NB4 (cell line): ENCODE measurements around the gene WTAP.

Experiments used
- DNase-seq: peaks from one replicate; pipeline ENCODE4 v3.0.0; 2010; ENCODE audit warnings: low read depth
- H3K4me3 ChIP-seq: one replicate; pipeline ENCODE4 v1.5.1; 2011; ENCODE audit warnings: mild to moderate bottlenecking, low read depth, low read length, moderate library complexity
- MYC ChIP-seq: IDR thresholded peaks from 2 replicates; pipeline ENCODE4 v1.6.1; 2011; ENCODE audit warnings: low read depth, low read length
- POLR2A ChIP-seq: IDR thresholded peaks from 2 replicates; pipeline ENCODE4 v1.6.1; 2011; ENCODE audit warnings: mild to moderate bottlenecking; ENCODE audit not compliant: insufficient read length; ENCODE audit errors: extremely low read depth
- TF ChIP-seq, protein P1 (sequence below): IDR thresholded peaks from 2 replicates; pipeline ENCODE4 v1.6.1; 2011; ENCODE audit warnings: low read depth, low read length
- TF ChIP-seq, protein P2 (sequence below): IDR thresholded peaks from one replicate; pipeline ENCODE4 v1.5.1; 2012; ENCODE audit warnings: low read depth, low read length

Gene WTAP

DNA sequence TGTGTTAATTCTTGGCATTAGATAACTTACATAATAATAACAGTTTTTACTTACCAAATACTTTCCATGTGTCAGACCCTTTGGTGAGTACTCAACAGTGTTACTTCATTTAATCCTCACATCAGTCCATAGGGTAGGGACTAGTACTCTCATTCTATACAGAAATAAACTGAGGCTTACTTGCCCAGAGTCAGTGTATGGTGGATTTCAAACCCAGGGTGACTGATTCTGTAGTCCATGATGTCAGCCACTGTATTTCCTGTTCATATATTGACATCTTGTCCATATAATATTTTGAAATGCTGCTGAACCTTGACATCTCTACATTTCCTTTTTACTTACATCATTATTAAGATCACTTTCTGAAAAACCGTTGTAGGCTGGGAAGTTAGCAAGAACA lies 70.2 kb downstream of the WTAP start:
- TF ChIP-seq, protein P1, sequence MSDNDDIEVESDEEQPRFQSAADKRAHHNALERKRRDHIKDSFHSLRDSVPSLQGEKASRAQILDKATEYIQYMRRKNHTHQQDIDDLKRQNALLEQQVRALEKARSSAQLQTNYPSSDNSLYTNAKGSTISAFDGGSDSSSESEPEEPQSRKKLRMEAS, result no peak
- TF ChIP-seq POLR2A, result no peak
- TF ChIP-seq, protein P2, sequence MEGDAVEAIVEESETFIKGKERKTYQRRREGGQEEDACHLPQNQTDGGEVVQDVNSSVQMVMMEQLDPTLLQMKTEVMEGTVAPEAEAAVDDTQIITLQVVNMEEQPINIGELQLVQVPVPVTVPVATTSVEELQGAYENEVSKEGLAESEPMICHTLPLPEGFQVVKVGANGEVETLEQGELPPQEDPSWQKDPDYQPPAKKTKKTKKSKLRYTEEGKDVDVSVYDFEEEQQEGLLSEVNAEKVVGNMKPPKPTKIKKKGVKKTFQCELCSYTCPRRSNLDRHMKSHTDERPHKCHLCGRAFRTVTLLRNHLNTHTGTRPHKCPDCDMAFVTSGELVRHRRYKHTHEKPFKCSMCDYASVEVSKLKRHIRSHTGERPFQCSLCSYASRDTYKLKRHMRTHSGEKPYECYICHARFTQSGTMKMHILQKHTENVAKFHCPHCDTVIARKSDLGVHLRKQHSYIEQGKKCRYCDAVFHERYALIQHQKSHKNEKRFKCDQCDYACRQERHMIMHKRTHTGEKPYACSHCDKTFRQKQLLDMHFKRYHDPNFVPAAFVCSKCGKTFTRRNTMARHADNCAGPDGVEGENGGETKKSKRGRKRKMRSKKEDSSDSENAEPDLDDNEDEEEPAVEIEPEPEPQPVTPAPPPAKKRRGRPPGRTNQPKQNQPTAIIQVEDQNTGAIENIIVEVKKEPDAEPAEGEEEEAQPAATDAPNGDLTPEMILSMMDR, result no peak
- TF ChIP-seq MYC, result no peak
- DNase-seq, result no peak
- no peak overlapping the region for H3K4me3 ChIP-seq

DNA sequence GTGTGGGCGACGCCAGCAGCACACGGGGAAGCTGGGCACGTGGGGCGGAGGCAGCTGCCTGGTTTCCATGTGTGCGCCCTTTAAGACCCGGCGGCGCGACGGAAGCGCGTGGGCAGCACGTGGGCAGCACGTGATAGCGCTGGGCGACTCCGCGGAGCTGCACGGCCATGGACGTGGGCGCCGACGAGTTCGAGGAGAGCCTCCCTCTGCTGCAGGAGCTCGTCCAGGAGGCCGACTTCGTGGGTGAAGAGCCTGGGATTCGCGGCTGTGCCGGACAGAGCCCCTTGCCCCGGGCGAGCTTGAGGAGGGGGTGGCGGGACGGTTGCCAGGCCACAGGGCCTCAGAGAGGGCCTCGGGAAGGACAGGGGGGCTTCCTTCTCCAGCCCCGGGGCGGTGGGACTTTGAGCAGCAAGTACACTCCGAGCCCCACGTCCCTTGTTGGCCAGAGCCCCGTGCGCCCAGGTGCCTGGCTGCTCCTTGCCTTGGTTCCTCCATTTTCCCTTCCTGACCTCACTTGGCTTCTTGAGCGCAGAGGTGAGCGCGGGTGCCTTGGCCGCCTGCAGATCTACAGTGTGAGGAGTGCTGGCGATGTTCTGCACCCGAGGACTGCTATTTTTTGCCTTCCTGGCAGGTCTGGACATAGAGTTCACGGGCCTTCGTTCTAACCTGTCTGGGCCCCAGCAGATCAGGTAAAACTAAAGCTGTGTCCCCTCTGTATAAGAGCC lies 73.0 kb downstream of the WTAP start, which contains the start of gene PNLDC1:
Gene PNLDC1 (plus strand): TSS at position 136 of the 725 bp plus-strand sequence. CDS start 32 bp downstream, at position 168.
- no peak for DNase-seq
- H3K4me3 ChIP-seq, result no peak within 1 kb of the TSS
- no peak for TF ChIP-seq MYC
- TF ChIP-seq, protein P1, result no peak
- TF ChIP-seq, protein P2, result no peak
- no peak for TF ChIP-seq POLR2A

DNA sequence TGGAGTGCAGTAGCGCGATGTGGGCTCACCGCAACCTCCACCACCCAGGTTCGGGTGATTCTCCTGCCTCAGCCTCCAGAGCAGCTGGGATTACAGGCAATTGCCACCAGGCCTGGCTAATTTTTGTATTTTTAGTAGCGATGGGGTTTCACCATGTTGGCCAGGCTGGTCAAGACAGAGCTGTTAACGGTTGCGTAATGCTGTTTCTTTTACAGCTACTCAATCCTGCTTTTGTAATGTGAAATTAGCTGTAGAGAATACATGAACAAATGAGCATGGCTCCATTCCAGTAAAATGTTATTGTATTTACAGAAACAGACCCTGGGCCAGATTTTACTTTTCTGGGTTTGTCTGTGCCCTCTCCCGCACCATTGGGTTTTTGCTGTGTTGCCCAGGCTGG lies 74.6 kb downstream of the WTAP start:
- DNase-seq, result peak; percentile 81
- TF ChIP-seq, protein P2, result no peak
- TF ChIP-seq, protein P1, result no peak
- no peak for TF ChIP-seq POLR2A
- no peak for TF ChIP-seq MYC

DNA sequence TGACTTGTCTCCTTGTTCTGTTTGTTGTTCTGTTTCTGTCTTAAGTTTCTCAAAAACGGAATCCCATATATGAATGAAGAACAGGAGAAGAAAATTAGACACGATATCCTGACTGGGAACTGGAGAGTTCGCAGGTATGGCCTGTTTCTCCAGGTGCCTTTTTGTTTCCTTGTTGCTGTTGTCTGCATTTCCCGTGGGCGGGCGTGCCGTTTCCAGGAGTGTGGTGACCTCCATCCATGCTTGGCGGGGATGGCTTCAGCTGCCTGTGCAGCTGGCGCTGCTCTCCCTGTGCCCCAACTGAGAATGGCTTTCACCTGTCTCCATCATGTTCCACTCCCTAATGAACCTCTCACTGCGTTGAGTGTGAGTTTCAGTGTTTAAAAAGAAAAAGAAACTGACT lies 77.2 kb downstream of the WTAP start:
- DNase-seq, result no peak
- TF ChIP-seq POLR2A (no peak), MYC (no peak)
- TF ChIP-seq, protein P2, result no peak
- TF ChIP-seq, protein P1, result no peak
- H3K4me3 ChIP-seq, result no peak overlapping the region

More for the DNA sequence above, 74.6 kb downstream of the WTAP start:
- no peak overlapping the region for H3K4me3 ChIP-seq

DNA sequence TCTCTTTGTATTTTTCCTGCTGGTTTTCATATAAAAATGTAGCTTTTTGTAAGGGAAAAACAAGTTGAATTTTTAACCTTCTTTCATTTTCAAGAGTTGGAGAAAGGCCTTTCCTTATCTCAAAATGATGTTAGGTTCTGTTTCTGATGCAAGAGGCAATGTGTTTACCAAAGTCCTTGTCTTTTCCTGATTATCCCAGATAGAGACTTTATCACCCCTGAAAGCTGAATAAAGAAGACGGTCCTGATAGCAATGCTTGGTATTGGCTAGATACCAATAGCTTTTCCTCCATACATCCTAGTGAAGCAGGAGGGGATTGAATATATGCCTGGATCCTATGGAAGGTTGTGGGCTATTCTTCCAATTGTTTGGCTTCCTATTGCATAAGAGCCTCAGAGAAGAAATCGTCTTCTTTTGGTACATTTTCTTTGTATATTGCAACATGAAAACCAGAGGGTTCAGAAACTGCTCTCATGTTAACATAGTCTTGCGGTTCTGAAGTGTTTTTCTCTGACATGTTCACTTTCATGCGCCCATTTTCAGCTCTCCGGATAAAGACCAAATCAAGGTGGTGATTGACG lies 78.2 kb downstream of the WTAP start:
- DNase-seq, result peak; percentile 54
- TF ChIP-seq, protein P1, result no peak
- TF ChIP-seq POLR2A, result no peak
- TF ChIP-seq MYC, result no peak
- TF ChIP-seq, protein P2, result no peak
- H3K4me3 ChIP-seq, result no peak overlapping the region
